NCI-H2081 treated with DMSO at 0.1 percent for 48 hours (cell line): ENCODE data around the gene SLC15A5.
A peak's percentile ranks its signal among the peaks of the same experiment; 100 is the strongest.

Experiments used
- DNase-seq: peaks from one replicate; lab custom pipeline; 2025; lab: John Stamatoyannopoulos, UW

SLC15A5 gene

GRCh38 chr12:16260206-16260605, 17.3 kb downstream of the SLC15A5 start:
- DNase-seq: no peak

- no peak for DNase-seq
Measured at GRCh38 chr12:16258963-16259362, 18.5 kb downstream of the SLC15A5 start.

GRCh38 chr12:16246264-16246663, 31.2 kb downstream of the SLC15A5 start:
- DNase-seq: no peak

DNA sequence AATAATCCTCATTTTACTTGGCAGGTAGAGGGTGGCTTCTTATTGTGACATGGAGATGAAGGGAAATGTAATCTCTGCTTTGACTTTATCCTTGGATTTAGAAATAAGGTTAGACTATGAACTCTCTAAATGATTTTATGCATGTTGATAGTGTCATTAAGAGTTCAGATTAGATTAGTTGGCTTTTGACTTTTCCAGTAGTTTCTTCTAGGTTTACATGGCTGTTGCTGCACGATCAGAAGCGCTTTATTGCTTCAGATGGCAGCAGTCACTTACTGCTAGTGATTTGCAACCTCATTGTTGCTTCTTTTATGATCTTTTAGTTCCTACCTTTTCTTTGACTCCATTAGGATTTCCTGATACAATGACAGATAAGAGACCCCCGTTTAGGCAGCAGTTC, 32.3 kb downstream of the SLC15A5 start:
- DNase-seq: no peak

DNA sequence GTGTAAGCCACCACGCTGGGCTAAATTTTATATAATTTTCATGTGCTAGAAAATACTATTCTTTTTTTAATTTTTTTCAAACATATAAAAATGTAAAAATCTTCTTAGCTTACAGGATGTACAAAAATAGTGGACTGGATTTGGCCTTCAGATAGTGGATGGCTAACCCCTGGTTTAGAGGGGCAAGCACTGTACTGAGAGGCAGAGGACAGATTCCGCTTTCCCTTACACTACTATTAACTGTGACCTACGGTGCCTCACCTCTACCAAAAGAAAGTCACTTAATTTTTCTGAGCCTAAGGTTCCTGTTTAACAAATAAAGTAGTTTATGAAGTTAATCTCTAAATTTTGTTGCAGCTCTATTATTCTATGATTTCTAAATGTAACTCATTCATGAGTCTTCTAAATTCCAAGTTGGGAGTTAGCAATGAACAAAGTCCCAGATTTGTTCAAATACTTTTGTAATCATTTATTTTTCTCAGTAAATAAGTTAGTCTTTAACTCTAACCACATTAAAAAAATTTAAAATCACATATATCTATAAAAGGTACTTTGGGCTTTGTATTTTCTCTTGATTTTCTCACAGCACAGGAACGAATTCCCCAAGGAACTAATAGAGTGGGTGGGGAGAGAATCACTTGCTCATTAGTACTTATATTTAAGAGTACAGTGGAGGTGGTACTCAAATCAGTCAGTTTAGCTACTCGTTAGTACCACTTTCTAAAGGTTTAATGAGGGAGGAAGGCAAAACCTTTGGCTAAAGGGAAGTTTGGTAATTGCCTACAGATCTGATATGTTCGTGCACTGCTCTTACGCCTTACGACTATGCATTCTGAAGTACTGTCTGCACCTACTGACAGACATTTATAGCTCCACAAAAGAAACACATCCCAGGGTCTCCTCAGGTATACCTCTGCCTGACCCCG, 33.7 kb downstream of the SLC15A5 start:
- DNase-seq: no peak

DNA sequence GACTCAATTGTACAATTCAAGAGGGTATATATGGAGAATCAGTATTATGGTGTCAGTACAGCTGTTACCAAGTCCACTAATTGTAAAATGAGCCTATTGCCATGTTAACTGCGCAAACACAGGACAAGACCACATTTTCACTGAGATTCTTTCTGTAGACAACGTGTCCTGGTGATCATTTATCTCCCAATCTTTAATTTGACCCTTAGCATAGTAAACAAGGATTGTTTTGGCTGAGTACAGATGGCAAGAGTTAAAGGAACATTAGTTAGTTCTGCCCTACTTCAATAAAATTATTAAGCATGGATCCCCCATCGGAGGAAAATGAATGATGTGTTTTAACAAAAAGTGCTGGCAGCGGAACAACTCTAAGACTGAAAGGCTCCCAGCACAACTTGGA, 36.1 kb downstream of the SLC15A5 start:
- no peak for DNase-seq

- no peak for DNase-seq
Measured at GRCh38 chr12:16238661-16239060, 38.8 kb downstream of the SLC15A5 start.

DNA sequence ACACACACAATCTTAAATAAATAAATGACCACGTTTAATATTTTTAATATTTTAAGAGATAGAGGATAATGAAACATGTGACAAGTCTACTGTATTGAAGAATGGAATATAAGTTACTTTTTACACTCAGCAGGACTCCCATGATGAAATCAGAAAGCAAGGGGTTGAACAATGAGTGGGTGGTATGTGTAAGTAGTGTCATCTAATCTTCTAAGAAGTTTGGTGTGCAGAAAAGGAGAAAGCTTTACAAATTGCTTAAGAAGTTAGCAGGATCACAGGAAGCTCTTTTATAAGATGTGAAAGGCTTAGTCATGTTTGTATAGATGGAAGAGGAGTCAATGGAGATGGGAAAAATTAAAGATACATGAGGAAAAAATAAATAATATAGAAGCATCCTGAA, 47.8 kb downstream of the SLC15A5 start:
- no peak for DNase-seq

DNA sequence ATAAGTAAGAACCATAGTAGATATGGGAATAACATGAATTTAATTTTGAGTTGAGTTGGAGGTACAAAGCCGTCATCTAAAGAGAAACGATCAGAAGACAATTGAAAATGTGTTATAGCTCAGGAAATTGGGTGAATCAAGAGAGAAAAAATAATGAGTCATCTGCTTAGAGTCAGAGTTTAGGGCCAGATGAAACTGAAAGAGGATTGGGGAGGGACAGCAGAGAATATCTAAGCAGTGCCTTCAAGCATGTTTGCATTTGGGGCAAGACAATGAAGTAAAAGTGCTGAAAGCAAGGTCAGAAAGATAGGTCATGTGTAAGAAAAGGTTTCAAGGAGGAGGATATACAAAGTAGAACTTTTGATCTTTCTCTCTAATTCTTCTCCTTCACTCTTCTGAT, 49.4 kb downstream of the SLC15A5 start:
- no peak for DNase-seq

DNA sequence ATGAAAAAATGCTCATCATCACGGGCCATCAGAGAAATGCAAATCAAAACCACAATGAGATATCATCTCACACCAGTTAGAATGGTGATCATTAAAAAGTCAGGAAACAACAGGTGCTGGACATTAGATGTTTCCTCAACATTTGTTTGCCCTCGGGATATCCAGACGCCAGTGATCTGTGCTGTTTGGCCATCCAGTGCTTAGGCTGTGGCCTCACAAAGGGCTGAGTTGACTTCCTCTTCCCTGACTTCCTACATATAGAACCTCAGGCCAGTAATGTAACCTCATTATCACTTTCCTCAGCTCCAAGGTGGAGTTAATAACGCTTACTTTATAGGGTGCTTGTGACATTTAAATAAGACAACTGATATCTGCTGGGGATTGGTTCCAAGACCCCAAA, 51.8 kb downstream of the SLC15A5 start:
- DNase-seq: no peak

DNA sequence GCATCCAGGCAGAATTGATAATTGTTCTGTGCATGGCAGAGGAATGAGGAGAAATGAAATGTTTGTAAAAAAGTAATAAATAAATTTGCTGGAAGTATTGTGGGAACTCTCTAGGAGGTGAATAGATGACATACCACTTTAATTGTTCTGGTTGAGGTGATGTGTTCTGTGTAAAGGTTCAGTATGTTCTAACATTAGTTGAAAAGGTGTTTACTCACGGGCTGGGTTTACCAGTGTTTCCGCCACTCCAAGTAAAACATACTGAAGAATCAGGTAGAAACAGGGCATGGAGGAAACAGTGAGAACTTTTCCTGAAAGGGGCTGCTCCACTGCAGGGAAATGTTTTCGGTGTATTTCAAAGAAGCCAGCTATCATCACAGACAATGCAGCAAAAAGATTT, 53.3 kb downstream of the SLC15A5 start:
- no peak for DNase-seq

- DNase-seq: no peak
Measured at GRCh38 chr12:16221776-16222175, 55.7 kb downstream of the SLC15A5 start.

GRCh38 chr12:16220120-16220519, 57.4 kb downstream of the SLC15A5 start:
- no peak for DNase-seq

GRCh38 chr12:16218934-16219751, 58.3 kb downstream of the SLC15A5 start:
- no peak for DNase-seq

DNA sequence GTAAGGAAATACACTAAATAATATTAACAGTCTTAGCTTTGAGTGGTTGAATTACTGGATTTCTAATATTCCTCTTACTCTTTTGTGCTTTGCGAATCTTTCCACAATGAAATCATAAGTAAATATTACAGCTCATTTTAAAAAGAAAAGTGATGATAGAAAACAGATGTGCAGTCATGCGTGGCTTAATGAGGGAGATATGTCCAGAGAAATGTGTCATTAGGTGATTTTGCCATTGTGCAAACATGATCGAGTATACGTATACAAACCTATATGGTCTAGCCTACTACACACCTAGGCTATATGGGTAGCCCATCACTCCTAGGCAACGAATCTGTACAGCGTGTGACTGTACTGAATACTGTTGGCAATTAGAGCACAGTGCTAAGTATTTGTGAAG, 59.3 kb downstream of the SLC15A5 start:
- DNase-seq: no peak

- no peak for DNase-seq
Measured at GRCh38 chr12:16211731-16212130, 65.8 kb downstream of the SLC15A5 start.

DNA sequence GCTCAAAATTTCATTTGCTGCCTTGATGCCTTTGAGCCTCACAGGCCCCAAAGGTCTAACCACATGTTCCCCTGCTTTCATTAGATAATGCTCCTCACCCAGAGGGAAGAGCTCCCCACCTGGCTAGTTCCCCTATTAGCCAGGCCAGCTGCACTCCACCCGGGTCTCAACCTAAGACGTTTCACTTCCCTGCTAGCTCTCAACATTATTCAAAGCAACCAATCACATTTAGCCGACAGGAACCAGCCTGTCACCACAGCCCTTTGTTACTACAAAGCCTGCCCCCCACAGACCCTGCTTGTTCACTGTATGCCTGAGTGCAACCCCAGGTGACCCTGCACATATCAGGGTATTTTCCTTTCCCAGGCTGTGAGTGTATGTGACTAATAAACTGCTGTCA, 78.6 kb downstream of the SLC15A5 start:
- no peak for DNase-seq

DNA sequence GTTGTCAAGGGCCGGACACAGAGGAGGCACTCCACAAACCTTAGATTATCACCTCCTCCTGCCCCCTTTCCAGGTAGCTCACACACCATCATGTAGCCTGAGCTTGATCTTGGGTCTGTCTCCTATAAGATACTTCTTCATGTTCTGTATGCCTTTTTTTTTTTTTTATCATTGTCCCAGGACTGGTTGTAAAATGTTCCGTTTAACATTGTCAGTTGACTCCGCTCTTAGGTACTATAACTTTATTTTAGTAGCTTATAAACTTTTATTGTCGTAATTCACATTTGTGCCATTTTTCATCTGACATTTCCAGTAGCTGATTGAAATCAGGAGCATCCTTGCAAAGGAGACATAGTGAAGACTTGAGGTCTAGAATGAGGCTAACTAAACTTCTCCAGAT, 79.9 kb downstream of the SLC15A5 start:
- no peak for DNase-seq

- DNase-seq: peak; percentile 83
Measured at GRCh38 chr12:16189849-16190248, 87.6 kb downstream of the SLC15A5 start.

GRCh38 chr12:16187660-16188059, 89.8 kb downstream of the SLC15A5 start:
- DNase-seq: peak; percentile 100

DNA sequence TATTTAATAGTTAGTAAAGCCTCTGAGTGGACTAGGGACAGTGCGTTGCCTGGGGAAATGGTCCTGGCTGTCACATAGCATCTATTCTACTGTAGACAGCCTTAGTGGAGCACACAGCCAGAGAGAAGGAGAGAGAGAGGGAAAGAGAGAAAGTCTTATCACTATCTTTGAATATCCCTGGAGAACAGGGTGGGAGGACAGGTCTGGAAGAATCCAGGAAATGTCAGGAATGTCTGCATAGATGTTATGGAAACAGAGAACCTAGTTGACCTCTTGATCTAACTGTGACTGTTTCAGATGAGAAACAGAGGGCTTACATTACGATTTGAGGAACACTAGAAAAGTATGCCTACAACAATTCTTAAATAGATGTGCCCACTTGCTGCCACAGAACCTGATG, 92.8 kb downstream of the SLC15A5 start:
- no peak for DNase-seq

DNA sequence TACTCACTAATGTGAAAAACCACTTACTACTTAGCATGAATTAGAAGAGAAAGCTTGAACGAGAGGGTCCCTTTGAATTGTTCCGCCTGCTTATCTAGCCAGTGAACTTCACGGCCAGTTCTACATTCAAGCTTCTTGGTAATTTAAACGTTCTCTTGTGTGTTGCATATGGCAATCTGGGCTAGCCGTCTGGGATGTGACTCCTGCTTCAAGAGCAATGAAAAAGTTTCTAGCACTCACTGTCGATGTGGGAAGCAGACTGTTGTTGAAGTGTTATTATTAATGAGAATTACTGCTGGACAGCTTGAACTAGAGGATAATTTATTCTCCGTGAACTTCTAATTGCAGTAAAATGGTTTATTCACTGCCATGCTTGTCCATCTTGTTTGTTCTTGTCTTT, 93.9 kb downstream of the SLC15A5 start:
- no peak for DNase-seq

DNA sequence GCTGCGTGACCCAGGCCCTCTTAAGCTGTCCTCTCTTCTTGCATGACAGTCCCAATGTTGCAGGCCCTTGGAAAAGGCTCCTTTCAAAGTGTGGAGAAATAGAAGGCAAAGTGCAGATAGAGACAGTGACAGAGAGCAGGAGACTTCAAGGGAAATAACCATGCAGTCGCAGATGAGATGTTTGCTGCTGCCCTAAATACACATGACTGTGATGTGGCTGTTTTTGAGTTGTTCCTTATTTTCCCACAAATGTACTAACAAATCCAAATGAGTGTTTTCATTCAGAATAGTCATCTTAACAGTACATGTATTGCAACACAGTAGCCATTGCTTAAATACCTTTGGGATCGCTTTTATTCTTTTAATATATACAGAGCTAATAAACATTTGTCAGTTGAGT, 101.6 kb downstream of the SLC15A5 start:
- no peak for DNase-seq
